Measurements from ENCODE around the gene DPP6.
"Not testable (repeated sequence)": the region's sequence is repeated elsewhere in the genome, so short reads cannot be mapped to it uniquely, and the experiment has no call there.

GRCh38 chr7:154676033-154676421, 623.8 kb downstream of the DPP6 start:
- not testable (repeated sequence) for TF ChIP-seq CTCF, EZH2, EZH2phosphoT487 (IDR thresholded peaks at IDR 0.05)

All from neural progenitor cell (in vitro differentiated cells).